GM10248 (cell line): Measurements from ENCODE around the gene SLC25A53.

ENCODE experiments used
- CTCF ChIA-PET: fragments of 300-600 bp; sonication (Branson Sonifier 250); formaldehyde crosslinking; extraction: SDS; loops from one replicate; lab custom pipeline; 2021; ENCODE audit warnings: antibody characterized with exemption; lab: Yijun Ruan, JAX
- POLR2A ChIA-PET: fragments of 350-650 bp; sonication (Branson Sonifier 250); formaldehyde crosslinking; extraction: SDS; loops from one replicate; lab custom pipeline; 2020; ENCODE audit warnings: antibody characterized with exemption; lab: Yijun Ruan, JAX
- DNase-seq: peaks from one replicate; pipeline ENCODE4 v3.0.0; 2012; ENCODE audit errors: extremely low spot score
- CTCF ChIP-seq: IDR thresholded peaks from 2 replicates; pipeline ENCODE4 v1.5.1; 2012; ENCODE audit warnings: mild to moderate bottlenecking, low read depth; ENCODE audit errors: extremely low read depth, missing control alignments, control extremely low read depth

The SLC25A53 gene

GRCh38 chrX:104189837-104190236, 33.0 kb upstream of the SLC25A53 start:
- TF ChIP-seq CTCF = no peak
- no peak for DNase-seq

DNA sequence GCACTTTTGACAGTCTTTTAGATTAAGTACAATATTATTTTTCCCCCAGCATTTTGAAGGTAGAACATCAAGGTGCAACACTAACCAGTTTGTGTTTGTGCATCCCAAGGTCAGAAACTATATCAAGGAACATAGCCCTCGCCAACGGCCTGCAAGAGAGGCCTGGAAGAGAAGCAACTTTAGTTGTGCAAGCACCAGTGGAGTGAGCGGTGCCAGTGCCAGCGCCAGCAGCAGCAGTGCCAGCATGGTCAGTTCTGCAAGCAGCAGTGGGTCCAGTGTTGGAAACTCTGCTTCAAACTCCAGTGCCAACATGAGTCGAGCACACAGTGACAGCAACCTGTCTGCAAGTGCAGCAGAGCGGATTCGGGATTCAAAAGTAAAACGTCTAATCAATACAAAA, 31.1 kb upstream of the SLC25A53 start:
- CTCF ChIA-PET = no interaction called here
- no peak for DNase-seq
- POLR2A ChIA-PET = no interaction called here
- no peak for TF ChIP-seq CTCF

More at GRCh38 chrX:104189837-104190236, 33.0 kb upstream of the SLC25A53 start:
- ChIA-PET POLR2A (no interaction called here), CTCF (no interaction called here)

GRCh38 chrX:104183685-104184084, 26.9 kb upstream of the SLC25A53 start:
- CTCF ChIA-PET = interaction anchor here (2.1 kb wide), 1 partner anchor 12 kb away, joined by 8 read pairs; no protein-coding TSS in a partner anchor
- TF ChIP-seq CTCF = no peak
- POLR2A ChIA-PET = no interaction called here
- DNase-seq = no peak

DNA sequence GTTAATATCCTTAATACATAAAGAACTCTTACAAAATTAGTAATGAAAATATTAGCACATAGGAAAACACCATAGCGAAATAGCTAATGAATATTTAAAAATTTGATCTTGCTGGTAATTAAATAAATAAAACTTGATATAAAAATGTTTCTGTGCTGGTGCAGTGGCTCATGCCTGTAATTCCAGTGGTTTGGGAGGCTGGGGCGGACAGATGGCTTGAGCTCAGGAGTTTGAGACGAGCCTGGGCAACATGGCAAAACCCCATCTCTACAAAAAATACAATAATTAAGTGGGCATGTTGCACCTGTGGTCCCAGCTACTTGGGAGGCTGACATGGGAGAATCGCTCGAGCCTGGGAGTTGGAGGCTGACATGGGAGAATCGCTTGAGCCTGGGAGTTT, 17.0 kb upstream of the SLC25A53 start:
- no peak for TF ChIP-seq CTCF
- CTCF ChIA-PET = interaction anchor here (1.0 to 1.2 kb wide), 2 partner anchors 8 to 21 kb away, joined by 3 to 6 read pairs; no protein-coding TSS in a partner anchor
- POLR2A ChIA-PET = no interaction called here
- DNase-seq = no peak

- DNase-seq = no peak
- POLR2A ChIA-PET = no interaction called here
Observed at GRCh38 chrX:104172788-104173187, 16.0 kb upstream of the SLC25A53 start.

DNA sequence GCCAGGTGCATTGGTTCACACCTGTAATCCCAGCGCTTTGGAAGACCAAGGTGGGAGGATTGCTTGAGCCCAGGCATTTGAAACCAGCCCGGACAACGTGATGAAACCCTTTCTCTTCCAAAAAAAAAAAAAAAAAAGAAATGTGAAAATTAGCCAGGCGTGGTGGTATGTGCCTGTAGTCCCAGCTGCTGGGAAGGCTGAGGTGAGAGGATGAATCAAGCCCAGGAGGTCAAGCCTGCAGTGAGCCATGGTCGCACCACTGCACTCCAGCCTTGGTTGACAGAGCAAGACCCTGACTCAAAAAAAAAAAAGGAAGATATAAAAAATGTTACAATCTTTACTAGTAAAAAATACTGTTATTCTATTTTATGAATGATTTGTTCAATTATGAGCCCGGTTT, 15.3 kb upstream of the SLC25A53 start:
- no peak for DNase-seq
- ChIA-PET CTCF (no interaction called here), POLR2A (no interaction called here)
- TF ChIP-seq CTCF = no peak

More at GRCh38 chrX:104172788-104173187, 16.0 kb upstream of the SLC25A53 start:
- CTCF ChIA-PET = no interaction called here
- no peak for TF ChIP-seq CTCF

DNA sequence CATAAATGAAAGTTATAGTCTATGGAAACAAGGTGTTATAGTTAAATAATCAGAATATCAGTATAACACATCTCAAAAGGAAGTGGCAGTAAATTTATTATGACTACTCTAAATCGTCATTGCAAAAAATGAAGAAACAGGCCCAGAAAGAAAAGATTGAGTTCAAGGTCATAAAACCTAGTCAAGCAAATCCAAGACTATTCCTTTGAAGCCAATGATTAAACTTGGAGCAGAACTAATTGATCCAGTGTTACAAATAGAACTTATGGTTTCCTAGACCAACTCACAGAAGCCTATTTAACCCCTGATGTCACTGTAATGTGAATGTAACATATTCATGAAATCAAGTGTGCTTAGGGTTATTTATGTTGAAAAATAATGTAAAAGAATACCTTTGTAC, 11.3 kb upstream of the SLC25A53 start:
- ChIA-PET CTCF (no interaction called here), POLR2A (no interaction called here)
- no peak for DNase-seq
- no peak for TF ChIP-seq CTCF
